ENCODE data around the gene ZBED3. TPM values are rescaled to one million over a fixed set of nuclear protein-coding genes. Genes with fewer than 3 reads are reported as not detected.

ZBED3 gene
- total RNA-seq, 1 experiment from 2014 or later = 38.8 TPM

- H3K36me3 ChIP-seq (ENCODE audit: control insufficient read depth, insufficient read depth, low read length) = no peaks in the 10 kb centered on the region
- H3K4me3 ChIP-seq (ENCODE audit: low read depth, low read length) = no peak overlapping the region
- no TSS peak for BruUV-seq (replicated peaks)
- DNase-seq = no peak
- H3K4me3 Mint-ChIP-seq (ENCODE audit: unreplicated experiment) = no peak overlapping the region
- no peak overlapping the region for H3K27ac Mint-ChIP-seq (ENCODE audit: unreplicated experiment)
- CTCF ChIA-PET = no interaction called here
- TF ChIP-seq CTCF (IDR thresholded peaks at IDR 0.05; ENCODE audit: insufficient read depth in 1 of 2, low read depth in 1 of 2, low read length in 1 of 2, severe bottlenecking in 1 of 2, unreplicated experiment in 1 of 2) = no peak
- H3K9me3 ChIP-seq = no peaks in the 10 kb centered on the region
- no peaks in the 10 kb centered on the region for H3K27me3 Mint-ChIP-seq (ENCODE audit: insufficient read depth, unreplicated experiment)
- no peaks in the 10 kb centered on the region for H3K36me3 Mint-ChIP-seq (ENCODE audit: insufficient read depth, unreplicated experiment)
- intact Hi-C loops (cut with micrococcal nuclease; ENCODE audit: unreplicated experiment) = no loop called here
- no peaks in the 10 kb centered on the region for H3K4me1 ChIP-seq
- H3K27me3 ChIP-seq (replicated peaks; ENCODE audit: control insufficient read depth, insufficient read depth, low read length) = no peaks in the 10 kb centered on the region
- H3K9me3 Mint-ChIP-seq (ENCODE audit: unreplicated experiment) = no peaks in the 10 kb centered on the region
- no peaks in the 10 kb centered on the region for H3K4me1 Mint-ChIP-seq (ENCODE audit: low read depth, unreplicated experiment)
- POLR2A ChIA-PET = no interaction called here
Measured at GRCh38 chr5:77104813-77105212, 17.7 kb upstream of the ZBED3 start.

- CTCF ChIA-PET = no interaction called here
- H3K4me1 ChIP-seq = no peaks in the 10 kb centered on the region
- intact Hi-C loops (cut with micrococcal nuclease; ENCODE audit: unreplicated experiment) = no loop called here
- POLR2A ChIA-PET = no interaction called here
- H3K4me3 Mint-ChIP-seq (ENCODE audit: unreplicated experiment) = no peak overlapping the region
- no peak for TF ChIP-seq CTCF (IDR thresholded peaks at IDR 0.05; ENCODE audit: insufficient read depth in 1 of 2, low read depth in 1 of 2, low read length in 1 of 2, severe bottlenecking in 1 of 2, unreplicated experiment in 1 of 2)
- DNase-seq = no peak
- no peaks in the 10 kb centered on the region for H3K36me3 ChIP-seq (ENCODE audit: control insufficient read depth, insufficient read depth, low read length)
- no peaks in the 10 kb centered on the region for H3K9me3 ChIP-seq
- BruUV-seq (replicated peaks) = no TSS peak
- H3K4me1 Mint-ChIP-seq (ENCODE audit: low read depth, unreplicated experiment) = no peaks in the 10 kb centered on the region
- no peaks in the 10 kb centered on the region for H3K9me3 Mint-ChIP-seq (ENCODE audit: unreplicated experiment)
- no peak overlapping the region for H3K4me3 ChIP-seq (ENCODE audit: low read depth, low read length)
- no peaks in the 10 kb centered on the region for H3K27me3 Mint-ChIP-seq (ENCODE audit: insufficient read depth, unreplicated experiment)
- H3K27me3 ChIP-seq (replicated peaks; ENCODE audit: control insufficient read depth, insufficient read depth, low read length) = no peaks in the 10 kb centered on the region
- H3K27ac Mint-ChIP-seq (ENCODE audit: unreplicated experiment) = no peak overlapping the region
- no peaks in the 10 kb centered on the region for H3K36me3 Mint-ChIP-seq (ENCODE audit: insufficient read depth, unreplicated experiment)
Measured at GRCh38 chr5:77103457-77103856, 16.4 kb upstream of the ZBED3 start.

- no peaks in the 10 kb centered on the region for H3K9me3 Mint-ChIP-seq (ENCODE audit: unreplicated experiment)
- Histone ChIP-seq H3K27me3 (replicated peaks; ENCODE audit: control insufficient read depth, insufficient read depth, low read length) (no peaks in the 10 kb centered on the region), H3K9me3 (no peaks in the 10 kb centered on the region), H3K36me3 (ENCODE audit: control insufficient read depth, insufficient read depth, low read length) (no peaks in the 10 kb centered on the region), H3K4me1 (no peaks in the 10 kb centered on the region), H3K4me3 (ENCODE audit: low read depth, low read length) (no peak overlapping the region)
- CTCF ChIA-PET = no interaction called here
- POLR2A ChIA-PET = no interaction called here
- TF ChIP-seq CTCF (IDR thresholded peaks at IDR 0.05; ENCODE audit: insufficient read depth in 1 of 2, low read depth in 1 of 2, low read length in 1 of 2, severe bottlenecking in 1 of 2, unreplicated experiment in 1 of 2) = no peak
- no peaks in the 10 kb centered on the region for H3K4me1 Mint-ChIP-seq (ENCODE audit: low read depth, unreplicated experiment)
- no peaks in the 10 kb centered on the region for H3K36me3 Mint-ChIP-seq (ENCODE audit: insufficient read depth, unreplicated experiment)
- H3K4me3 Mint-ChIP-seq (ENCODE audit: unreplicated experiment) = no peak overlapping the region
- H3K27ac Mint-ChIP-seq (ENCODE audit: unreplicated experiment) = no peak overlapping the region
- BruUV-seq (replicated peaks) = no TSS peak
- no peak for DNase-seq
- no peaks in the 10 kb centered on the region for H3K27me3 Mint-ChIP-seq (ENCODE audit: insufficient read depth, unreplicated experiment)
- intact Hi-C loops (cut with micrococcal nuclease; ENCODE audit: unreplicated experiment) = no loop called here
Measured at GRCh38 chr5:77102549-77102948, 15.5 kb upstream of the ZBED3 start.

All from Caco-2 (cell line).